Ishikawa (cell line): ENCODE data around the gene PTPN23.
A peak's percentile ranks its signal among the peaks of the same experiment; 100 is the strongest.

Experiments
- CEBPB ChIP-seq: IDR thresholded peaks from 2 replicates; pipeline ENCODE4 v1.6.1; 2012
- CREB1 ChIP-seq: IDR thresholded peaks from 2 replicates; pipeline ENCODE4 v1.6.1; 2012; ENCODE audit warnings: low read depth
- EGR1 ChIP-seq: IDR thresholded peaks from 2 replicates; pipeline ENCODE4 v1.6.1; 2012
- EP300 ChIP-seq: IDR thresholded peaks from 2 replicates; pipeline ENCODE4 v1.6.1; 2012; ENCODE audit warnings: borderline replicate concordance
- FOXM1 ChIP-seq: IDR thresholded peaks from 2 replicates; pipeline ENCODE4 v1.6.1; 2012; ENCODE audit warnings: low read depth, borderline replicate concordance
- NFIC ChIP-seq: IDR thresholded peaks from 2 replicates; pipeline ENCODE4 v1.6.1; 2012
- RAD21 ChIP-seq: IDR thresholded peaks from 2 replicates; pipeline ENCODE4 v1.6.1; 2012; ENCODE audit warnings: low read depth
- REST ChIP-seq: IDR thresholded peaks from 2 replicates; pipeline ENCODE4 v1.6.1; 2012; ENCODE audit warnings: low read depth, mild to moderate bottlenecking
- TAF1 ChIP-seq: IDR thresholded peaks from 2 replicates; pipeline ENCODE4 v1.6.1; 2012; ENCODE audit warnings: low read depth, mild to moderate bottlenecking
- TCF12 ChIP-seq: IDR thresholded peaks from 2 replicates; pipeline ENCODE4 v1.6.1; 2012; ENCODE audit warnings: low read depth
- TEAD4 ChIP-seq: IDR thresholded peaks from 2 replicates; pipeline ENCODE4 v1.6.1; 2012
- USF1 ChIP-seq: IDR thresholded peaks from 2 replicates; pipeline ENCODE4 v1.6.1; 2012
- YY1 ChIP-seq: IDR thresholded peaks from 2 replicates; pipeline ENCODE4 v1.6.1; 2012; ENCODE audit warnings: low read depth
- ZBTB7A ChIP-seq: IDR thresholded peaks from 2 replicates; pipeline ENCODE4 v1.6.1; 2012; ENCODE audit warnings: low read depth
- TF ChIP-seq, protein P1 (sequence below): IDR thresholded peaks from 2 replicates; pipeline ENCODE4 v1.6.1; 2012

Gene PTPN23

GRCh38 chr3:47420511-47421484, 40.0 kb downstream of the PTPN23 start:
- TF ChIP-seq FOXM1 = no peak
- TF ChIP-seq TAF1 = no peak
- TF ChIP-seq CEBPB = no peak
- peak; percentile 81 for TF ChIP-seq RAD21
- no peak for TF ChIP-seq EP300
- TF ChIP-seq YY1 = no peak
- TF ChIP-seq, protein P1, sequence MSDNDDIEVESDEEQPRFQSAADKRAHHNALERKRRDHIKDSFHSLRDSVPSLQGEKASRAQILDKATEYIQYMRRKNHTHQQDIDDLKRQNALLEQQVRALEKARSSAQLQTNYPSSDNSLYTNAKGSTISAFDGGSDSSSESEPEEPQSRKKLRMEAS = 0 out of 2 replicates have a peak, but pooled peaks have one; percentile 31
- no peak for TF ChIP-seq TCF12
- TF ChIP-seq TEAD4 = peak; percentile 97
- peak; percentile 15; the same call in 1 of the 2 replicates for TF ChIP-seq USF1
- TF ChIP-seq NFIC = no peak
- no peak for TF ChIP-seq REST
- TF ChIP-seq ZBTB7A = no peak
- TF ChIP-seq EGR1 = no peak
- TF ChIP-seq CREB1 = no peak

DNA sequence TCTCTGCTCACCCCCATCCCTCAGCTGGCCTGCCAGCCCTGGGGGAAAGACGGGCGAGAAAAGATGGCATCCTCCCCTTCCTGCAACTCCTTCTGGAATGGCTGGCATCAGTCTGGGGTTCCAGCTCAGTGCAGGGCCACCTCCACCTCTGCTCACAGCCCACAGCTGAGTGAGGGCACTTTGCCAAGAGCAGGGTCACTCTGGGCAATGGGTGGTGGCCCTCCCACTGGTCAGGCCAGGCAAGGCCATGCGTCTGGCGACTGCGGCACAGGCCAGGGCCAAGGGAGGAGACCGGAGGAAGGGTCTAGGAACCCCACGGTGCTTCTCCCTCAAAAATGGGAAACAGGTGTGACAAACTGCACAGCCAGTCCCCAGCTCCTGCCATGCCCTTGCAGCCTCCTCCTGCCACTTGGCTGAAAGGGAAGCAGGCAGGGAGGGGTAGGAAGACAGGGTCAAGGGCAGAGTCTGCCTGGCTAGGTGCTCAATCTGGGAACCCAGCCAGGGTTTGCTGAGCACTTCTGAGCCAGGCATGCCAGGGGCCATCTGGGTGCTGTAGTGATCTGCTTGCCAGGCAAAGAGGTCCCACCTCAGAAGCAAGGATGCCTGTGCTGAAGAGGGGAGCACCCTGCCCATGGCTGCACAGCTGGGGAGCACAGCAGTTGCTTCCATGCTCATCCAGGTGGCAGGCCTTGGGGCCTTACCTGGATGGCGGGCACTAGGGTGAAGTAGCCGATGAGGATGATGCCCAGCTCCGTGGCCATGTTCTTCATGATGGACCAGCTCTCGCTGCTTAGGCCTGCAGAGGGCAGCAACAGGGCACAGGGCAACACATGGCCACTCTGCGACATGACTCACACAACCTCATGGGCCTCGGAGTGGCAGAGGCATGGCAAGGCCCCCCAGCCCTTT, 41.2 kb downstream of the PTPN23 start:
- no peak for TF ChIP-seq REST
- TF ChIP-seq RAD21 = peak; percentile 26; the same call in 1 of the 2 replicates
- no peak for TF ChIP-seq TCF12

GRCh38 chr3:47422743-47423142, 41.9 kb downstream of the PTPN23 start:
- TF ChIP-seq NFIC (no peak), RAD21 (no peak), CREB1 (no peak), EGR1 (no peak), YY1 (no peak), USF1 (no peak), FOXM1 (no peak), CEBPB (no peak), TEAD4 (no peak), TCF12 (no peak), EP300 (no peak), TAF1 (no peak), REST (no peak), ZBTB7A (no peak)
- TF ChIP-seq, protein P1 = no peak
